ENCODE measurements around the gene PLEKHA5. TPM values are rescaled to one million over a fixed set of nuclear protein-coding genes. Genes with fewer than 3 reads are reported as not detected.
"Not testable (repeated sequence)": the region's sequence is repeated elsewhere in the genome, so short reads cannot be mapped to it uniquely, and the experiment has no call there.

Gene PLEKHA5
- total and polyA plus RNA-seq, 11 donors: 18.1 to 72.2 (median 58.2) TPM

DNA sequence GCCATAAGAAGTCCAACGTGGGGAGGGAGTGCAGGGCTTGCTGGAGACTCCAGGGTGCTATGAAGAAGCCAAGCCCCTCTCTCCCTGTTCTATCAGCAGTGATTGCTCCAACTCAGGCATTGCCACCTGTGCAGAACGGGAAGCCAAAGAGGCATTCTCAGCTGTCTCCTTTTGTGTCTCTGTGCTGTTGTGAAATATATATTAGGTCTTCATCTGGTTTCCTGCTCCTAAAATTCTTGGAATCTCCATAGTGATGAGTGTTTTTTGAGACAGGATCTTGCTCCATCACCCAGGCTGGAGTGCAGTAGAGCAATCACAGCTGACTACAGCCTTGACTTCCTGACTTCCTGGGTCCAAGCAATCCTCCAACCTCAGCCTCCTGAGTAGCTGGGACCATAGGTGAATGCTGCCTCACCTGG lies 258.6 kb downstream of the PLEKHA5 start:
- Histone ChIP-seq H3K27me3 (no peaks in the 10 kb centered on the region), H3K4me3 (no peak overlapping the region), H3K27ac (no peak overlapping the region), H3K9me3 (no peaks in the 10 kb centered on the region), H3K4me1 (no peaks in the 10 kb centered on the region), H3K36me3 (no peaks in the 10 kb centered on the region)
- intact Hi-C loops (cut with DNase I): no loop called here
- no peak for TF ChIP-seq POLR2A (IDR thresholded peaks at IDR 0.05)
- TF ChIP-seq, protein P1, sequence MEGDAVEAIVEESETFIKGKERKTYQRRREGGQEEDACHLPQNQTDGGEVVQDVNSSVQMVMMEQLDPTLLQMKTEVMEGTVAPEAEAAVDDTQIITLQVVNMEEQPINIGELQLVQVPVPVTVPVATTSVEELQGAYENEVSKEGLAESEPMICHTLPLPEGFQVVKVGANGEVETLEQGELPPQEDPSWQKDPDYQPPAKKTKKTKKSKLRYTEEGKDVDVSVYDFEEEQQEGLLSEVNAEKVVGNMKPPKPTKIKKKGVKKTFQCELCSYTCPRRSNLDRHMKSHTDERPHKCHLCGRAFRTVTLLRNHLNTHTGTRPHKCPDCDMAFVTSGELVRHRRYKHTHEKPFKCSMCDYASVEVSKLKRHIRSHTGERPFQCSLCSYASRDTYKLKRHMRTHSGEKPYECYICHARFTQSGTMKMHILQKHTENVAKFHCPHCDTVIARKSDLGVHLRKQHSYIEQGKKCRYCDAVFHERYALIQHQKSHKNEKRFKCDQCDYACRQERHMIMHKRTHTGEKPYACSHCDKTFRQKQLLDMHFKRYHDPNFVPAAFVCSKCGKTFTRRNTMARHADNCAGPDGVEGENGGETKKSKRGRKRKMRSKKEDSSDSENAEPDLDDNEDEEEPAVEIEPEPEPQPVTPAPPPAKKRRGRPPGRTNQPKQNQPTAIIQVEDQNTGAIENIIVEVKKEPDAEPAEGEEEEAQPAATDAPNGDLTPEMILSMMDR (IDR thresholded peaks at IDR 0.05): no peak
- ATAC-seq: peak; percentile 33 to 81 (median 54)
- DNase-seq: peak in 1 of 5 donors; percentile 39
- WGBS, 4 donors: 54 to 84% (median 75%) methylated on average over 2 of the region's 2 CpGs

DNA sequence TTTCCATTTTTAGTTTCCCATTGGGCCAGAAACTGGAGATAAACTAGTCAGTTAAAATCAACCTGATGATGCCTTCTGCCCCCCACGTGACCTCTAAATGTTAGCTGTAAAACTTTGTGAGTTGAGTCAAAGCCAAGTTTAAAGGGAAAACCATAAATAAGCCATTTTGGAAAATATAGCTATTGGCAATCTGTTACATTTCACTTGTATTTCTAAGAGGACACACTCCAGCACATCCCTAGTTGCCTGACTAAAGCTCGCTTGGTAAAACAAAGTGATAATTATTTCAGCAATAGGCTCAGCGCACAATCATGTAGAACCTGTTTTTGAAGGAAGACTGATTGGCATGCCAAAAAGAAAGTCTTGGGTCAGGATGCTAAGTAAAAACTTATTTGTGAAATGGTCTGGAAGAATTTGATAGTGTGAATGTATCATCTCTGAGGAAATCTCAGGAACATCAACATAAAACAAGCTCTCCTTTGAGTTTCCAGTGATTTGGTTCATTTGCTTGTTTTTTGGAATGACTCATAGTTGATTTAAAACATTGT lies 260.6 kb downstream of the PLEKHA5 start:
- peak overlapping the region in 1 of 12 donors; percentile 8 for H3K27ac ChIP-seq
- WGBS, 4 donors: 76 to 86% (median 77%) methylated on average over 3 of the region's 3 CpGs
- intact Hi-C loops (cut with DNase I): no loop called here
- DNase-seq (no peak), ATAC-seq (no peak)
- H3K27me3 ChIP-seq: no peaks in the 10 kb centered on the region
- TF ChIP-seq, protein P1 (IDR thresholded peaks at IDR 0.05): no peak
- no peak for TF ChIP-seq POLR2A (IDR thresholded peaks at IDR 0.05)
- H3K36me3 ChIP-seq: no peaks in the 10 kb centered on the region
- no peaks in the 10 kb centered on the region for H3K9me3 ChIP-seq
- no peaks in the 10 kb centered on the region for H3K4me1 ChIP-seq
- H3K4me3 ChIP-seq: no peak overlapping the region

DNA sequence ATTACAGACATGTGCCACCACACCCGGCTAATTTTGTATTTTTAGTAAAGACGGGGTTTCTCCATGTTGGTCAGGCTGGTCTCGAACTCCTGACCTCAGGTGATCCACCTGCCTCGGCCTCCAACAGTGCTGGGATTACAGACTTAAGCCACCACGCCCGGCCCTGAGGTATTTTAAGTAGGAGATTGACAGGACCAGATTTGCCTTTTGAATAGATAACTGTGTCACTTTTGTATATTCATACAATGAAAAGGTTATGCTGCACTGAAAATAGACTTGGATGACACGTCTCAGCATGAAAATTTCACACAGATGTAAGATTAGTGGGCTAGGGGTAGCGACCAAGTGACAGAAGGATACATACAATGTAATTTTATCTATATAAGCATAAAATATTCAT lies 263.1 kb downstream of the PLEKHA5 start:
- H3K27me3 ChIP-seq; H3K4me3 ChIP-seq; ATAC-seq; intact Hi-C loops (cut with DNase I); DNase-seq; H3K36me3 ChIP-seq; H3K4me1 ChIP-seq; H3K27ac ChIP-seq; H3K9me3 ChIP-seq: not testable (repeated sequence)
- 84 to 90% (median 87%) methylated on average over 8 of the region's 8 CpGs for WGBS, 4 donors

DNA sequence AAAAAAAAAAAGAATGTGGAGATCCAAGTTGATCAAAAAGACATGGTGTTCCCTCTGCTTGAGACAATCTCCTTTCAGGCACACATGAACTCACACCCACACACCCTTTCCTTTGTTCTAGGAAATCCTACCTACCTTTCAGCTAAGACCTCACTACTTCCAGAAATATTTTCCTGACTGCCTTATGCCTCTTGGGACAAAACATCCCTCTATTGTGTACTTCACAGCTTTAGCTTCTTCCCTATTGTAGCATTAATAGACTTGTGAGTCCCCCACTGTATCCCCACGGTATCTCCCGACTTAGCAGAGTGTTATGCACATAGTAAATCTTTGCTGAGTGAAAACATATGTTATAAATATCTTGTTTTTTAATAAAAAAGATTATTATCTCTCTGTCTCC lies 264.9 kb downstream of the PLEKHA5 start:
- H3K27me3 ChIP-seq: no peaks in the 10 kb centered on the region
- DNase-seq: no peak
- no peaks in the 10 kb centered on the region for H3K4me1 ChIP-seq
- no peaks in the 10 kb centered on the region for H3K36me3 ChIP-seq
- H3K27ac ChIP-seq: peak overlapping the region in 1 of 12 donors; percentile 1
- ATAC-seq: peak in 3 of 4 donors; percentile 34 to 65 (median 39)
- H3K4me3 ChIP-seq: no peak overlapping the region
- intact Hi-C loops (cut with DNase I): no loop called here
- H3K9me3 ChIP-seq: no peaks in the 10 kb centered on the region
- TF ChIP-seq POLR2A (IDR thresholded peaks at IDR 0.05): no peak
- TF ChIP-seq, protein P1 (IDR thresholded peaks at IDR 0.05): no peak
- WGBS, 4 donors: 43 to 67% (median 58%) methylated on average over 2 of the region's 2 CpGs

DNA sequence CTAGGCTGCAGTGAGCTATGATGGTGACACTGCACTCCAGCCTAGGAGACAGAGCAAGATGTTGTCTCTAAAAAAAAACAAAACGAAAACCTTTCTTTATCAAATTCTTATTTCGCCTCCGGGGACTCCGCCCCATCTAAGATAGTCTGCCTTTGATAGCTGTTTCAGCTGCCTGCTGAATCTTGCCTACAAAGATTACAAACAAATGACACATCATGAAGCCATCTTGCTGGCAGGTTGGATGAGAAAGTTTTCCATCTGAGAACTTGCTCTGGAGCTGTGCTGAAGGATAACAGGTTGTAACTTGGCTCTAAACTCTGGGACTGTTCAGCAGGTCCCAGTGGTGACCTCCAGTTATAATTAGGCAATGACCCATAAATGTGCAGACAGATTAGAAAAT lies 268.0 kb downstream of the PLEKHA5 start:
- 72 to 80% (median 77%) methylated on average over 4 of the region's 4 CpGs for WGBS, 4 donors
- intact Hi-C loops (cut with DNase I): no loop called here
- ATAC-seq (peak in 2 of 4 donors; percentile 38 to 69), DNase-seq (no peak)
- Histone ChIP-seq H3K9me3 (no peaks in the 10 kb centered on the region), H3K27ac (no peak overlapping the region), H3K36me3 (no peaks in the 10 kb centered on the region), H3K4me1 (peaks cover 0 to 2% (median 0%) of the 10 kb centered on the region in 12 donors), H3K27me3 (no peaks in the 10 kb centered on the region), H3K4me3 (no peak overlapping the region)
- TF ChIP-seq, protein P1 (IDR thresholded peaks at IDR 0.05): no peak
- TF ChIP-seq POLR2A (IDR thresholded peaks at IDR 0.05): no peak

Data from heart left ventricle (tissue), 16 donors.